HPDE6-E6E7 (cell line): Measurements from ENCODE around the gene CLBA1.
A peak's percentile ranks its signal among the peaks of the same experiment; 100 is the strongest.

Experiments used
- DNase-seq: peaks from one replicate; pipeline ENCODE4 v3.0.0; 2011; ENCODE audit warnings: missing footprints; ENCODE audit errors: extremely low spot score

CLBA1 gene

DNA sequence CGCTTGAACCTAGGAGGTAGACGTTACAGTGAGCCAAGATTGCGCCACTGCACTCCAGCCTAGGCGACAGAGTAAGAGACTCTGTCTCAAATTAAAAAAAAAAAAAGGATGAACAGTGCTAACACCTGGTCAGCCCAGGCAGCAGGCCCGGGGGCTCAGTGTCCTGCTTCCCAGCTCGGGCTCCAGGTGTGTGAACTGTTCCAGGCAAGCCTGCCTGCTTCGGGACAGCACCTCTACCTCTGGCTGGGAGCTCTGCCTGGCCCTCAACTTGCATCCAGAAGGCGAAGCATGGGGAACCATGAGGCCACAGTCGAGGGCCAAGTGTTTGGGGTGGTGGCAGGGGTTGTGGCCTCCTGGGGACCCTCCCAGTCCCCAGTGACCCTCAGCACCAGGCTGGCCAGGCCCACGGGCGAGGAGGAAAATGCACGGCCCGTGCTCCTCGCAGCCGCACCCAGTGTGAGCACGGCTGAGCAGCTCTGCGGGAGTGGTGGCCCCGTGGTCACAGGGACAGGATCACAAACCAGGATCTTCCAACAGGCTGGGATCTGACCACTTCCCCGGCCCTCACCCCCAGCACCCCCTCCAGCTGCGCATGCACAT lies 19.8 kb downstream of the CLBA1 start:
- DNase-seq: no peak

DNA sequence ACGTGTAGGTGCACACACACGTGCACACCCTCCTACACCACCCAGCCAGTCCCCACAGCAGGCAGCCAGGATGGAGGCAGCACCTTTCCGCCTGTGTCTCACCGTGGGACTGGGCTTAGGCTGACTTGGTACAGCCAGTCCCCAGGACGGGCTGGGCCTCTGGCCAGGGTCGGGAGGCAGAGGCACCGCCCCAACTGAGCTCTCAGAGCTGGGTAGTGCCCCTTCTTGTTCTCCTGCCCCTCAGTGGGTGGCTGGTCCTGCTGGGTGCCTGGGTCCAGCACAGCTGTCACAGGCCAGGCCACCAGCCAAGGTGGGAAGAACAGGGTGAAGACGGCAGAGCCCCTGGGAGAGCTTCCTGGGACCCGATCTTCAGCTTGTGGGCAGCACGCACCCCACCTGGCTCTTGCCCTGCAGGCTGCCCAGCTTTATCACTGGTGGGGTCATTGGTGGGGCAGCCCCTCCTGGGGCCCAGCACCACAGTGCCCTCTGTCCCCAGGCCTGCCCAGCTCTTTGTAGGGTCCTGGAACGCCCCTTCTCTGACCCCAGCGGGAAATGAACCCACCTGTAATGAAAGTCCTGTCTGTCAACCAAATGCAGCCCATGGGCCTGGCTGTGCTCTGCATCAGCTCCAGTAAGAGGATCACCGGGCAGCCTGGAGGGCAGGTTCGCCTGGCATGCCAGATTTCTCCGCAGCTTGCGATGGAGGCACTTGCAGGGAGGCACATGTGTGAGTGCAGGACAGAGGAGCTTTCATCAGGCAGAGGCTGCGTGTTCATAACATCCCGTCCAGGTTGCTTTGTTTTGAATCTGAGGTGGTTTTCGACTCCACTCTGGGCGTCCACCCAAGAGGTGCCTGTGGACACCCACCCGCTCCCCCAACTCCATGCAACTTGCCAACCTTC lies 20.6 kb downstream of the CLBA1 start:
- DNase-seq: no peak

DNA sequence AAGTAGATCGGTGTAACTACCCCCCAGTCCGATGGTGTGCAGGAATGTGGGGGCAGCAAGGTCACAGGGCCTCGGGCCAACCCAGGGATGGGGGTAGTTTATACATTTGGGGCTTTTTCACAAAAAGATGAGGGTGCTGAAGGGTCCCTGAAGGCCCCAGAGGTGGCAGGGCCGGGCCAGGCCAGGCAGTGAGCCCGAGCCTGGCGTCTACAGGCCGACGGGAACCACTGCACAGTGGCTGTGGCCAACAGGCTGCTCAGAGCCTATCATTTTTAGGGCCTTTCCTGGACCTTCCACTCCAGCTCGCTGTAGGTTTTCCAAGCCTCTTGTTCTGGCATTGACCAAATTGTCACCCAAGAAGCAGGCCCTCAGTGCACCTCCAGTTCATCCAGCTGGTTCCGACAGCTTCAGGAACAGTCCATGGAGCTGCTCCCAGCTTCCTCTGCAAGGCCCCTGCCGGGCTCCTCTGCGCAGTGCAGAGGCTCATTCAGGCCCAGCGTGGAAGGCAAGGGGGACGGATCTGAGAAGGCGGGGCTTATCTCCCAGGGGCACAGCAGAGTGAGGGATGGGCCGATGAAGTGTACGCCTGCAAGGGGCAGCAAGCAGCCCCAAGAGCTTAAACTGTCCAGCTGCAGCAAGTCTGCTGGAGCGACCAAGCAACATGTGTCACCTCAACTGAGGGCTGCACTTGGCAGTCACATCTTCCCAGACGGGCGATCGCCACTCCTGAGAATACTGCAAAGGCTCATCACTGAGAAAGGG lies 21.4 kb downstream of the CLBA1 start:
- no peak for DNase-seq

DNA sequence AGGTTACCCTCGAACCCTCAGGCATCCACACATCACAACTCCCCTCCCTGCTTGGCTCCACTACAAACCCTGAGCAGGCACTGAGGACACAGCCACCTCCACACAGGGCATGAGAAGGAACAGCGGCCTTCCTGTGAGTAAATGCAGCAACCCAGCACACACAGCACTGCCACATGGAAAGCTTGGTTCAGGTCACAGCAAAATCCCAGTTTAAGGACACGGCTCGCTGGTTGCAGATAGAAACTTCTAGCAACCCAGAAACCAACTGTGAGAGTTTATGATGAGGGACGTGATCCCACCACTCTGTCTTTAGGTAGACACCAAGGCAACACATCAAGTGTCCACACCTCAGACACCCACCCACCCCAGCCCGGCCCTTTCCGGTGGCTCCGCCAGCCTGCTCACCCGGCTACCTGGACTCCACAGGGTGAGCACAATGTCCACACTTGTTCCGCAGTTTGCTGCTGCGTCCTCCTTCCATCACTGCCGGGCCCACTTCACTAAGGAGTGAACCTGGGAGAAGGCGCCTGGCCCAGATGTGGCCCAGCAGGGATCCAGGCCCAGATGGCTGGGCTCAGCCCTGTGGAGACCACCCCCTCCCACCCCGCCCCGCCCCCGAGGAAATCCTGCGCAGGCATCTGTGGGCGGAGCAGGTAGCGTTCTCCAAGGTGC lies 22.1 kb downstream of the CLBA1 start:
- DNase-seq: no peak

DNA sequence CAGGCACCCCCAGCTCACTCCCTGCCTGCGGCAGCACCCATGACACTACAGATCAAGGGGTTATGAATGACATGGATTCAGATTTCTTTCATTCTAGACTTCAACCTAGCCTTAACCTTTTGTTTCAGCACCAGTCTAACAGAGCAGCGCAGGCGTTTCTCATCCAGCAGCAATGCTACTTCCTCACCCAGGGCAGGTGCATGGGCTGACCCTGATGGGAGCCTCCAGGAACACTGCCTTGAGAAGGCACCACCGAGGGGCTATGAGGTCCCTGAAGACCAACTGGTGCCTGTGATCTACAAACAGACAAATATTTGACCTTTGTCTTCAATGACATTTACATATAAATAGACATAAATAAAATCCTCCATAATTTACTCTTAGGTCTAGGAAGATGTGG lies 24.5 kb downstream of the CLBA1 start:
- DNase-seq: no peak

DNA sequence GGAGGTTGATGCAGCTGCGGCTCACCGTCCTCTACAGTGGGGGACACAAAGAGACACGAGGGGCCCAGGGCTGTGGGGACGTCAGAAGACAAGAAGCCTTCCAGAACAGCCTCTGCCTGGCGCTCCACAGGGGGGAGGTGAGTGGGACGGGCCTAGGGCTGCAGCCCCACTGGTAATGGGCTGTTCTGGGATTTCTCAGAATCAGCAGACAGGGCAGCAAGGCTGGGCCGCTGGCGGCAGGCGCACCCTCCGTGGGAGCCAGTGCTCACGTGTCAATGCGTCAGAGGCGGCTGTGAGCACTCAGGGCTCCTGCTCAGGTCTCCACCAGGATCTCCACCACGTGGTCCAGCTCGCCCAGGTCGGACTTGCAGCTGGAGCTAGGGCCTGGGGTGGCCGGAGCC lies 25.3 kb downstream of the CLBA1 start:
- no peak for DNase-seq

DNA sequence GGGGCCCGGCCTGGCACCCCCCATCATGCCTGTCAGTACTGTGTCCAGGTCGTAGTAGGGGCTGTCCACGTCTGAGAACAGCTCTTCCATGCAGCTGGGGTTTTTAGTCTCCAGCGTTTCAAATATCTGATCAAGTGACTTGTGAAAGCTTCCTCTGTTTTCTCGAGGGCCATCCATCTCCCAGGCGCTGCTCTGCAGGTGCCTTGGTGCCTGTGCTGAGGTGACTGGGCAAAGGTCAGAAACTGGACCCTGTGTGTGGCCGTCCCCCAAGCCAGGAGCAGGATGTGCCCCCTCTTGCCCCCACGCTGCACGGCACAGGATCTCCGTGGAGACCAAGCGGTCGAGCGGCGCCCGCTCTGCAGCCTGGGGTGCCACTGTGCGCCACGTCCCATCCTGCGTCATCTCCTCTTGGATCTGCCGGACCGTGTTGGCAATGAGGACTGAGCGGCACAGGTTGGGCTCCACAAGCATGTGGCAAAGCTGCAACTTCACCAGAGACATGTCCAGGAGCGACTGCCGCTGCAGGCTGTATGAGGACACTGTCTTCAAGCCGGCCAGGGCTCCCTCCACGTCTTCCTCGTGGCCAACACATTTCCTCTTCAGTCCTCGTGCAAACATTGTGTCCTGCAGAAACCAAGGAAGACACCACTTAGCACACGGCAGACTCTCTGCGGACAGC lies 25.9 kb downstream of the CLBA1 start:
- DNase-seq: no peak

DNA sequence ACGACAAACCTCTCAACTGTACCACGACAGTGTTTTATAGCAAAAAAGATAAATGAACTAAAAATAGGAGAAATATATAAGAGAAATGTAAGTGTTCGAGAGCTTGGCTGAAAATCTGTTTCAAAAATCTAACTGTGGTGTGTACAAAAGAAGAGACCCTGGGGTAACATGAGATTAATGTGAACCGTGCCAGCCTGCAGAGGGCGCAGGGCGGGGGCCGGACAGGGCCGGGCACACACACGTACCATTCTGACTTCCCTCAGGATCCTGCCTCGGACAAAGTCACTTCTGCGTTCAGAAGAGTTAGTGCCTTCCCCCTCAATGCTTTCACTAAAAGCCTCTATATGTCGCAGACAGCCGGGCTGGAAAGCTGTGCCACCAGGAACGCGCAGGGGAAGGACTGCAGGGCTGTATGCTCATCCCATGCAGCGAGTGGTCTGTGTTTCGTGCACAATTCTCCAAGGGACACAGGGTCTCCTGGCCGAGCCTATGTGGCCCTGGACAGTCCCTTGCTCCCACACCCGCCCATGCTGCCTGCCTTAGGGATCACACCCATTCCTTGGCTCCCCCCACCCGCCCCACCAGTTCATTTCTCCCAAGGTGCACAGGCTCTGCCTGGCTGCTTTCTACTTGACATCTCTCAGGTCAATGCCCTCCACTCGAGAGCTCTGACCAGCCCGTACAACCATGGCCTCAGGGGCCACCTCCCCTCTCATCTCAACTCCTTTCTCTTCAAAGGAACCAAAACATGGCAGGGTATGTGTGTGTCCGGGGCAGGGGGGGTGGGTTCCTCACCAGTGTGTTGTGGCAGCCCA lies 26.8 kb downstream of the CLBA1 start:
- DNase-seq: no peak

DNA sequence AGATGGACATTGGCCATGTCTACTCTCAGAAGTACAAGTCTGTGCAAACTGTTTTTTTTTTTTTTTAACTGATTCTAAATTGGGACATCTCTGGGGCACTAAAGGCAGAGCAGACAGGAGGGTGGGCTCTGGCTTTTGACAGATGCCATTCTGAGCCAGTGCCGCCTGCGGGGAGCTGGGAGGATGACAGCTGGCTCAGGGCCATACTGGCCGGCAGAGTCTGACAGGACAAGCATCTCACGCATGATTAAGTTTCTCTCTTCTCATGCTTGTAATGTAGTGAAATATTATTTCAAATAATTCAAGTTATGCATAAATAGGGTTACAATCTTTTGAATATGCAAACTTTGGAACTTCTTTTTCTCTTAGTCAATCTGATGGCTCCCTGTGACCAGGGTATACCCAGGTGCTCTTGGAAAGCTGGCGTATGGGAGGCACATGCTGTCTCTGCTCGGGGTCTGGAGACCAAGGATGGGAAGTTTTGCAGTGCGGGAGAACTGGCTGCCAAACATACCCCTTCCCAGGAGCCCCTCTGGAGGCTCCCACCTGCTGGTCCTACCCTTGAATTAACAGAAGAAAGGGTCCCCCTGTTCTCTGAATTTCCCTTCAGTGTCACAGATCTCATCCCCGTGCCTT lies 27.7 kb downstream of the CLBA1 start:
- no peak for DNase-seq

DNA sequence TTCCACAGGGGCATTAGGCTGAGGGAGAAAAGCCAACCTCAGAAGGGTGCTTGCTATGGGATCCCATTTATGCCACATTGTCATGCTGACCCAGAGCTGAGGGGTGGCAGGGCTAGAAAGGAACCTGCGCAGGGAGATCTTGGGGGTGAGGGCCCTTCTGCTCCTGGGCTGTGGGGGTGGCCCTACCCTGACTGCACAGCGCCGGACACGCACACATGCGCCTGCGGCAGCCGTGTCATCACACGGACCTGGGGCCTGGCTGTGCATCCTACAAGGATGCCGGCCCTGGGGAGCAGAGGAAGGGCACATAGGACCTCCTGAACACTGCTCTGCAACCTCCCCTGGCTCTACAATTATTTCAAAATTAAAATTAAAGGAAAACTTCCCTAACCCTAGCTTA lies 28.4 kb downstream of the CLBA1 start:
- no peak for DNase-seq

DNA sequence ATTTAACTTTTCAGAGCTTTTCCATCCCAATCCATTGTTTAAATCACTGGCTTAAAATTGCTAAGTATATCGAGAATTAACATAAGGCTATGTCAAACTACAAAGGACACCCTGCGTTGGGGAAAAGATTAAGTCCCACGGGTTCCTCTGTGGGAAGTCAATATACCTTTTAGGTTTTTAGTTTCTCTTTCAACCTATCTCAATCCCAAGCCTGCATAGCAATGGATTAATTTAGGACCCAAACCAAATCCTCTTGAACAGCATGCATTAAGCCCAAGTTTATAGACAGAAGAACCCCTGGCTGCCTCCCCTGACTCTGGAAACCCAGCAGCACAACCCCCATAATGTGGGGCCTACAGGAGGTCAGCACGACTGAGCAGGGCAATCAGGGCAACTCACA lies 29.0 kb downstream of the CLBA1 start:
- DNase-seq: no peak

DNA sequence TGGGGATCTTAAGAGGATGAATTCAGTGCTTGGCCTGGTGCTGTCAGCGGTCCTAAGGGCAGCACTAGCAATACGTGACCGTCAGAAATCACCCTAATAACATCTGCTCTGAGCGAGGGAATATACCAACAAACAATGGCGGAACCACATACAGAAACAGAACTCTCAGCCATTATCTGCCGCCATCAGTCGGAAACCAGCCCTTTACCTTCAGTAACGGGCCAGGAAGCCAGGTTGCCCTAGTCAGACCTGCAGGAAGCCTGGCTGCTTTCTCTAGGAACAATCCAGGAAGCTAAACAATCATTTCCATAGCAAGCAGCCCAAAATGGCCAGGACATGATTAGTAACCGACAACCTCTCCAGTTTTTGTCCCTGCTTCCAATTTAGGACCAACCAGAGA lies 29.7 kb downstream of the CLBA1 start:
- no peak for DNase-seq

DNA sequence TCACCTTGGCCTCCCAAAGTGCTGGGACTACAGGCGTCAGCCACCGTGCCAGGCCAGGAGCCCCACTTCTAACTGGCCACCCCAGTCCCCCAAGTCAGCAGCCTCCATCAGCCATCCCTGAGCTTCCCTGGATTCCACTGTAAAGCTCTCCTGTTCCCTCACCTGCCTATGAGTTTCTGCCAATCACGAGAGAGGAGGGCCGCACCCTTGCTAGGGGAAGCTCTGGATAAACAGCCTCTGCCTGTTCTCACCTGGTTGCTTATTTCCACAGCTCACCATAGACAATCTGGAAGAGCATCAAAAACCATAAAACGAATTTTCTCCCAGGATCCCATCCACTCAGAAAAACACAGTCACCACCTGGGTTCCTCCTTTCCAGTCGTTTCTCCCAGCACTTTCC lies 30.3 kb downstream of the CLBA1 start:
- DNase-seq: no peak

DNA sequence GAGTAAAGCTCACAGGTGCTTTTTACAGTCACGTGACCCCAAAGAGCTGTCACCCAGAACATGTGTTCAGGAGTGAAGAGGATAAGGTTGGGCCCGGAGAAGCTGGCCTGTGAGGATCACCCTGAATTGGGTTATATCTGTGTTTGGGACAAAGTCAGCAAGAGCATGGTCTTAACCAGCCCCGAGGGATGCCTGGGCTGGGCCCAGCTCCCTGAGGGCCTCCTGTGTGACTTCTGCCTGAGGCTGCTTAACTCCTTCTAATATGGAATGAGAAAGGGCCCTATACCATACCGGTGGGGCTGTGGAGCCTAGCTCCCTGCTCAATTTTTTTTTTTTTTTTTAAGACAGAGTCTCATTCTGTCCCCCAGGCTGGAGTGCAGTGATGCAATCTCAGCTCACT lies 32.8 kb downstream of the CLBA1 start:
- DNase-seq: no peak

DNA sequence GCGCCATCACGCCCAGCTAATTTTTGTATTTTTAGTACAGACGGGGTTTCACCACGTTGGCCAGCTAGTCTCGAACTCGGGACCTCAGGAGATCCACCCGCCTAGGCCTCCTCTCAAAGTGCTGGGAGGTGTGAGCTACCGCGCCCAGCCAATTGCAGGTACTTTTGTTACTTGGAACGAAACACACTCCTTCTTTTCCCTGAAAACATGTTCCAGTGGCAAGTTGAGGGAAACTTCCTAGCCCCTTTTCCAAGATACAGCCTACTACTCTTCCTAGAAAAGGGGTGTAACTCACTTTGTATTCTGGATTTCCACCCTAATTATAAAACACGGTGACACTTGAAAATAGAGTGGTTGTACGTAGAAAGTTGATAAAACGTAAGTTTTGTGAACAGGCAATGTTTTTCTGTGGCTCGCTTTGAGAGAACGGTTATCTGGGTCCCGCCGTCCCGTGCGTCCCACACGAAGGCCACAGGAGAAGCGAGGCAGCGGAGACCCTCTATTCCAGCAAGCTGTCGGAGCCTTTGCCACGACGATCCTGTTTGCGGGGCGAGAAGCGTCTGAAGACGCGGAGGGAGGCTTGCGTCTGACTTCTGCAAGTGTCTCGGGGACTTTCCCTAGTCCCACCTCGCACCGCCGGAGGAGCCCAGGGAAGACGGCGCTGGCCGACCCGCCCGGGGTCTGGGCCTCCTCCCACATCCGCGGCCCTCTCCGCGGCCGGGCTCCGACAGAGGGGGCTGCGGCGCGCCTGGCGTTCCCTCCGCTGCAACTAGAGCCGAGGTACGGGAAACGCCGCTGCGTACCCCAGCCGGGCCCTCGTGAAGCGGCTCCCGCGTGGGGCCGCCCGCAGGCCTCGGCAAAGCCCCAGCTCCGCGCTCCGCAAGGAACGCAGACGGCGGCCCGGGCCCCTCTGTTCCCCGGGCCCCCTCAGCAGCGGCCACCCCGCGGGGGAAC lies 34.5 kb downstream of the CLBA1 start:
- DNase-seq: no peak

DNA sequence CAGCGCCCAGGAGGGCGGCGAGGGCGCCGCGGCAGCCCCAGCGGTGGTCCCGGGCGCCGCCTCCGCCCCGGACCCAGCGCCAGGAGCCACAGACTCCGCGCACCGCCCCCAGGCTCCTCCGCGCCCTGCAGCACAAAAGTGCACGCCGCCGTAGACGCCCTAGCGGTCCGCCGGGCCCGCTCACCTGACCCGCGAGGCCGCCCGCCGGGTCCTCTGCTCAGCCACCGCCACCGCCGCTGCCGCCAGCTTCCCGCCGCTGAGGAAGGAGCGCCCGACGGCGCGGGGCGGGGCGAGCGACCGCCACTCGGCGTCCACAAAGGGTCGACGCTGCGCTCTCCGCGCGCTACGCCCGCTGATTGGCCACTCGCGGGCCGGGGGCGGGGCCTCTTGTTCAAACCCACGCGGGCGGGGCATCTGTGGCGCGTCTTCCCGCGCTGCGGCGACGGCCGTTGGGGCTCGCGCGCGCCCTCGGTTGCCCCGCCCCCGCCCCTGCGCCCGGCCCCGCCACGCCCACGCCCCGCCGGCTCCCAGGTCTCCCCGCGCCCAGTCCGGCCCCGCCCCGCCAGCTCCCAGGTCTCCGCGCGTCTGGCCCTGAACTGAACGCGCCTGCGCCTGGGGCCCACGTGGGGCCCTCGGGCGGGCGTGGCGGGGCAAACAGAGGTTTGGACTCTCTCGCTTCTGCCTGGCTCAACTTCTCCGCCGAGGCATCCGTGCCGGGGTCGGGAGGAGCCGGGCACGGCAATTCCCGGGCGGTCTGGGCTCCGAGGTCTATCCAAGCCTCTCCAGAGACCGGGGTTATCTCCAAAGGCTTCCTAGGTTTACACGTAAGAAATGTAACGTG lies 35.4 kb downstream of the CLBA1 start, which contains the start of gene CDCA4:
TSS of gene CDCA4 (minus strand) at position 269 of the 841 bp plus-strand sequence. CDS start 9,154 bp downstream, outside the sequence.
- peak; percentile 88 for DNase-seq

DNA sequence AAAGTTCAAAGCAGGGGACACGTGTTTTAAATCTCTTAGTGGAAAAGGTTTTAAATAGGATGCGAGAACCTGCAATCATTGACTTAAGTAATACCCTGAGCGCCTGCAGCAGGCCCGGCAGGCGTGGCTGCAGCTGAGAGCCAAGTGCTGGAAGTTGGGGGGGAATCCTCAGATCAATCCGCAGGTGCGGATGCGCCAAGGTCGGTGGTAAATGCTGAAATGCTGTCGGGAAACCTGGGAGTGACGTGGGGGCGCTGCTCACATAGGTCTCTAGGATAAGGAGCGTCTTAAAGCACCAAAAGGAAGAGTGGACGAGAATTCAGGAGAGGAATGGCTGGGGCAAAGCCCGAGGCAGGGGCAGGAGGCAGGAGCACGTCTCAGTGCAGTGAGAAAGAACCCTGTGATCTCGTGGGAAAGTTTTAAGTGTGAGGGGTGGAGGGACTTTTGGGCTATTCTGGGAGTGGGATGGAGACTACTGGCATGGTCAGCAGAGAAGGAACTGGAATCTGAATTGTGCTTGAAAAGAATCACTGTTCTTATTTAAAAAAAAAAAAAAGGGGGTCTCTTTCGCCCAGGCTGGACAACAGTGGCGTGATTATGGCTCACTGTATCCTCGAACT lies 36.2 kb downstream of the CLBA1 start:
- DNase-seq: no peak

DNA sequence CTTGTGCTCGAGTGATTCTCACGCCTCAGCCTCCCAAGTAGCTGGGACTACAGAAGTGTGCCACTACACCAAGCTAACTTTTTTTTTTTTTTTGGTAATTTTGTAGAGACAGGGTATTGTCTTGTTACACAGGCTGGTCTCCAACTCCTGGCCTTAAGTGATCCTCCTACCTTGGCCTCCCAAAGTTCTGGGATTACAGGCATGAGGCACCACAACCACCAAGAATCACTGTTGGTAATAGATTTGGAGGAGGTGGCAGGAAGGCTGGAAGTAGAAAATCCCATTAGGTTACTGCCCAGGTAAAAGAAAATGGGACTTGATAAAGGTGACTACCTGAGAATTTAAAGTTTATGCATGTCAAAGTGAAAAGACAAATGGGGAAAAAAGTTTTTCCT lies 36.7 kb downstream of the CLBA1 start:
- DNase-seq: no peak
